Frontal cortex (tissue), 4 donors: Measurements from ENCODE around the gene FGF1. TPM values are rescaled to one million over a fixed set of nuclear protein-coding genes. Genes with fewer than 3 reads are reported as not detected.
A peak's percentile ranks its signal among the peaks of the same experiment; 100 is the strongest.

Source experiments
- DNase-seq, 2 donors: peaks; one replicate each; pipeline ENCODE4 v3.0.0; 2012; ENCODE audit warnings: low spot score in 2 of 2
- FAIRE-seq: peaks from 2 replicates; lab custom pipeline; 2012; peaks lifted over from hg19 to GRCh38; lab: Jason Lieb, UNC
- total RNA-seq: library from RNA; depleted of rRNA; stranded (reverse); fragments of >200 nt; gene quantifications from one replicate; pipeline ENCODE4 v1.2.3, GENCODE V29; 2014
- donor health status: control.
- donor health status: control.
- donor health status: control.

The FGF1 gene
- total RNA-seq, 1 donor from 2014 or later, result 2.9 TPM

GRCh38 chr5:142590451-142591231, 95.2 kb downstream of the FGF1 start:
- FAIRE-seq (no peak), DNase-seq (no peak)

GRCh38 chr5:142589720-142590119, 96.2 kb downstream of the FGF1 start:
- DNase-seq (no peak), FAIRE-seq (no peak)

GRCh38 chr5:142587354-142587965, 98.4 kb downstream of the FGF1 start:
- no peak for FAIRE-seq
- DNase-seq, result no peak

DNA sequence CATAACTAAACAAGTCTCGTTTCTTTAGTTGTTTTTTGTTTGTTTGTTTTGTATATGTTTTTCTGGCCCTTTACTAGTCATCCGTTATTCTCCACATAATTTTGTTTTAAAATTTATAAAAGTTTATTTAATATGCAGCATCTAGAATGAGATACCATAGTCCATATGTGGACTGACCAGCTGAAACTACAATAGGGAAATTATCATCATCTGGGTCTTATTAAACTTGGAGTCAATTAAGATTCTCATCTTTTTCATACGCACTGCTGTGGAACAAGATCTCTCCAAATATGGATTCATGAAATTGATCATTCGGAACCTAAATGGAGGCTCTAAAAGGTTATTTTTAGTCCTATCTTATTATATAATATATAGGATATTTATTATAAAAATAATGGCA, 99.3 kb downstream of the FGF1 start:
- DNase-seq (no peak), FAIRE-seq (peak; percentile 17)

DNA sequence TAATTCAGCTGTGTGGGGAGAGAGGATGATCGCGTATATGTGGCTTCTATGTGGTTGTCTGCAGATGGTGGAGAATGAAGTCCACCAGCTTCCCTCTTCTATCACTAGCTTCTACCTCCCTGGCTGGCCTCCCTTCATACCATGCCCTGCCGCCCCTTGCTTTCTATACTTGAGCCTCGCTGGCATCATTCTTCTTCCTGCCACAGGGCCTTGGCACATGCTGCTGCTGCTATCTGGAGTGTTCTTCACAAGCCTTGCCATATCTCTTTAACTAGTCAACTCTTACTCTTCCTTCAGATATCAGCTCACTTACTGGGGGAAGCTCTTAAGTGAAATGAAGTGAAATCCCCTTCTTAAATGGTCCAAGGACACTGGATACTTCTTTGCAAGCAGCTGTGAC, 100.4 kb downstream of the FGF1 start:
- no peak for DNase-seq
- FAIRE-seq, result no peak

DNA sequence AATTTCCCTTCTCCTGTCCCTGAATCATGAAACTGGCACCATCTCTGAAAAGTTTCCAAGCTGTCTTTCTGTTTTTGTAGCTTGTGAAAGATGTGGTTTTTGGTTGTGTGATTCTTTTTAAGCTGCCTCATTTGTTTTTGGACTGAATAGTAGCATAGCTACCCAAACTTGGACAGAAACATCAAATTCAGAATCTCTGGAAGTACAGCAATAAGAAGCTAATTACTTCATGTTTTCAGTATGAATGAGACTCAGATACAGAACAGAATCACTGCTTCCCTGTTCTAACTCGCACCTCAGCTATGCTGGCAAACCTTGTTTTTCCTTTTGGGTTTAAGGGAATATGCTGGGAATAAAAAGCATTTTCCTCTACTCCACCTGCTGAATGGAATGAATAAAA, 101.0 kb downstream of the FGF1 start:
- DNase-seq (no peak), FAIRE-seq (no peak)

GRCh38 chr5:142578161-142578830, 107.6 kb downstream of the FGF1 start:
- no peak for DNase-seq
- no peak for FAIRE-seq

GRCh38 chr5:142576804-142577203, 109.1 kb downstream of the FGF1 start:
- no peak for FAIRE-seq

DNA sequence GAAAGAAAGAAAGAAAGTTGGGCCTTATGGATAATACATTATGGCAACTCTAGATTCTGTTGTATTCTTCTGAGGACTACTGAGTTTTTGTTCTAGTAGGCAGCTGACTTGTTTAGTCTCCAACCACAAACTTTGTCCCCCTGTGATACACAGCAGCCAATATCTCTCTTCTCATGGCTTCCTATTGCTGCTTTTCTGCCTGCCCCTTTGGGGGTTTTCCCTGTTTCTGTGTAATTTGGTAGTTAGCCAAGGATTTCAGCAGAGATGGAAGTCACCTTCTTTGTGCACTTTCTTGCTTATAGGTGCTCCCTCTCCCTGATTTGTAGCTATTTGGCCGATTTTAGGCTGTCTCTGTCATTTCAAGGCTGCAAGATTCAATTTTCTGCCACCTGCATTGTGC, 109.6 kb downstream of the FGF1 start:
- no peak for DNase-seq
- no peak for FAIRE-seq

More at GRCh38 chr5:142576804-142577203, 109.1 kb downstream of the FGF1 start:
- DNase-seq, result no peak

- FAIRE-seq, result no peak
- no peak for DNase-seq
Measured at GRCh38 chr5:142572006-142572405, 113.9 kb downstream of the FGF1 start.

GRCh38 chr5:142571371-142571770, 114.5 kb downstream of the FGF1 start:
- FAIRE-seq, result no peak
- DNase-seq, result no peak

- DNase-seq, result no peak
- FAIRE-seq, result no peak
Measured at GRCh38 chr5:142569905-142570304, 116.0 kb downstream of the FGF1 start.

DNA sequence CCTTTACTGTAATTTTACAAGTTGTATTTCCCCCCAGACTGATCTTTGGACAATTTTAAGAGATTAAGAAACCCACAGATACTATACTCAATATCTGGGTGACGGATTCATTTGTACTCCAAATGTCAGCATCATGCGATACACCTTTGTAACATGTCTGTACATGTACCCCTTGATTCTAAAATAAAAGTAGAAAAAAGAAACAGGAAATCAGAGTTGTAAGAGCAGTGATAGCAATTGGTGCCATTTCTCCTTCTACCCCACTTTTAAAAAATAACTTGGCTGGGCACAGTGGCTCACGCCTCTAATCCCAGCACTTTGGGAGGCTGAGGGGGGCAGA, 116.9 kb downstream of the FGF1 start:
- FAIRE-seq, result no peak
- DNase-seq, result no peak

DNA sequence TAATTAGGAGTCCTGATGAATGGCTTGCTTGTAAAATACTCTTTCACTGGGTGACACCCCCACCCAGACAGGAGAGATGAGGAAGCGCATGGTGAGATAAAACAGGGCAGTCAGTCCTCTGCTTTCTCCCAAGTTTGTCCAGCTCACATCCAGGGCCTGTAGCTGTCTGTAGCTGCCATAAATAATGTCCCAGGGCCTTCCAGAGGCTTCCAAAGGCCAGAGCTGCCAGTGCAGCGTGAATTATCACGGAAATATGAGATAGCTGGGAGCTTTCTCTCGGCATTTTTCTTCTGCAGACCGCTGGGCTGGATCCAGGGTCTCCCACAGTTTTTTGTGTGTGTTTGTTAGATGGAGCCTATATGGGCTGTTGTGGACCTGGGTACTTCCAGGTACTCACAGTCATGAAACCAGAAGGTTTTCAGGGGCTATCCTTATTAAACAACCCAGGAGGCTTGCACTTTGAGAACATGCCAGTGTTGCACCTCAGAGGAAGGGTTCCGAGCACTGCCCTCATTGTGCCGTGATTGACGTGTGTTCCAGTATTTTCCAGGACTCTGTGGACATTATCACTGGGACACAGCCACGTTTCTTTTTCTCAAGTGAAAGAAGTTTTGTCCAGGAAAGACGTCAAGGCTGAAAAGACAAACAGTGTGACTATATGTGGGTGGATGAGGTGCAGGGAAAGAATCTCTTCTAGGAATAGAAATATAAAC, 117.5 kb downstream of the FGF1 start:
- DNase-seq (no peak), FAIRE-seq (no peak)

- FAIRE-seq (no peak), DNase-seq (no peak)
Measured at GRCh38 chr5:142561486-142562097, 124.3 kb downstream of the FGF1 start.

DNA sequence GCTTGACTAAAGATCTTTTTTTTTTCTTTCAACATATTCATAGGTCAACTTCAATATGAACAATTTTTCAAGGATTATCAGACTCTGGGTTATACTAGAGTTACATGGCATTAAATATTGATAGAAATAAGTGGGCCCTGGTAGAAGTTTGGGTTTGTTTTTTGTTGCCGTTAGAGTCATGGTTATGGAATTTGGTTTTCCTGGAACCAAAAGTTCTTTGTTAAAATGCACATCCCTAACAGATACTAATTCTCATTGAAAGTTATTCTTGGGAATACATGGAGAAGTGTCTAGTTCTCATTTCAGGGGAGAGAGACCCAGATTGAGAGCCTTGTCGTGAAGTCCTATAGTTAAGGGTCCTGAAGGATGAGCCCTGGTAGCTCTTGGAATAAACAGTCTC, 124.9 kb downstream of the FGF1 start:
- no peak for DNase-seq
- no peak for FAIRE-seq

DNA sequence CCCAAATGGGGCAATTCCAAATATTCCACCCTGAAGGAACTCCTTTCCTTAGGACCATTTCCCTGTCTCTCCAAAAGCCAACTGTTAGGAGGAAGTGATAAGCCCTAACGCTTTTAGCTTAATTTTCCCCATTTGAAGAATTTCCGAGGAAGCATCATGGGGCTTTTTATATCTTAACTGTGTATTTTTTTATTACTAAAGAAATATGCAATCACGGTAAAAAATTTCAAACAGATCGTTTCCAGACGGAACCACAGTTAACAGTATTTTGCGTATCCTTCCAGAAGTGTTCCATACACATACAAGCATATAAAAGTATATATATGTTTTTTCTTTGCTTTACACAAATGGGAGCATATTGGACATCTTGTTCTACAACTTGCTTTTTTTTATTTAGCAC, 133.8 kb downstream of the FGF1 start:
- DNase-seq (no peak), FAIRE-seq (no peak)

- DNase-seq (peak in 1 of 2 donors; percentile 34), FAIRE-seq (no peak)
Measured at GRCh38 chr5:142551338-142552067, 134.4 kb downstream of the FGF1 start.

- no peak for FAIRE-seq
Measured at GRCh38 chr5:142550471-142550870, 135.4 kb downstream of the FGF1 start.

DNA sequence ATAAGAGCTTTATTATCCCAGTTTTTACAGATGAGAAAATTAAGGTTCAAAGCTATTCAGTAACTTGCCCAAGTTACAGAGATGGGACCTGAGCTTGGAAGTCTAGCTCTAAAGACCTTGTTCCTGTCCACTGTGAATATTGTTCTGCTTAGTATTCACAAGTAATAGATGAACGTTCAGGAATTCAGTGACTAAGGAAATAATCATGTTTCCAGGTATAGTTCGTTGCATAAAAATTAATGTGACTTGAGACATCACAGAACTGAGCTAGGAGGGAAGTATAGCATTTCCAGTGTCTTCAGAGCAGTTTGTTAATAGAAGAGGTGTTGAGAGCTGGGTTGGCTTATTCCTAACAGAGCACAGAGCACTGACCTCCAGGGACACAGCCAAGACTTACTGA, 136.1 kb downstream of the FGF1 start:
- no peak for DNase-seq
- no peak for FAIRE-seq

More at GRCh38 chr5:142550471-142550870, 135.4 kb downstream of the FGF1 start:
- no peak for DNase-seq
